H1 (cell line): Measurements from ENCODE around the gene MEF2D. TPM values are rescaled to one million over a fixed set of nuclear protein-coding genes. Genes with fewer than 3 reads are reported as not detected.

Source experiments
- CTCF ChIA-PET: fragments of 300-600 bp; sonication (Branson Sonifier 250); formaldehyde crosslinking; loops from one replicate; lab custom pipeline; 2021; ENCODE audit not compliant: partially characterized antibody; lab: Charles Lee
- POLR2A ChIA-PET: fragments of 300-600 bp; sonication (Branson Sonifier 250); formaldehyde crosslinking; loops from one replicate; lab custom pipeline; 2021; ENCODE audit warnings: inconsistent platforms; ENCODE audit not compliant: partially characterized antibody; lab: Charles Lee
- DNase-seq, 2 experiments: peaks; one replicate each; pipeline versions ENCODE4 v3.0.0 to v3.0.0-alpha.2; 2010 to 2022; ENCODE audit warnings: low spot score in 2 of 2, low read depth in 1 of 2, mixed read lengths in 1 of 2
- FAIRE-seq: peaks from 2 replicates; lab custom pipeline; 2011; peaks lifted over from hg19 to GRCh38; lab: Jason Lieb, UNC
- H2AFZ ChIP-seq: 2 replicates; pipeline ENCODE4 v1.8.1; 2012; ENCODE audit warnings: low read length, inconsistent platforms
- H2AK5ac ChIP-seq: 2 replicates; pipeline ENCODE4 v1.6.1; 2013; ENCODE audit warnings: low read depth, low read length
- H2BK120ac ChIP-seq: replicated peaks from 2 replicates; pipeline ENCODE3; 2013; ENCODE audit warnings: low read depth, low read length, inconsistent platforms
- H2BK12ac ChIP-seq: 2 replicates; pipeline ENCODE4 v1.6.1; 2013; ENCODE audit warnings: low read depth, low read length
- H2BK15ac ChIP-seq: 2 replicates; pipeline ENCODE4 v1.6.1; 2013; ENCODE audit warnings: low read length
- H2BK20ac ChIP-seq: 2 replicates; pipeline ENCODE4 v1.6.1; 2013; ENCODE audit warnings: low read length
- H2BK5ac ChIP-seq: 2 replicates; pipeline ENCODE4 v1.6.1; 2013; ENCODE audit warnings: low read depth, low read length
- H3K14ac ChIP-seq: 2 replicates; pipeline ENCODE4 v1.6.1; 2013; ENCODE audit warnings: inconsistent platforms; ENCODE audit not compliant: insufficient read length
- H3K18ac ChIP-seq: 2 replicates; pipeline ENCODE4 v1.6.1; 2013; ENCODE audit warnings: low read length; ENCODE audit errors: extremely low read depth
- H3K23ac ChIP-seq: 2 replicates; pipeline ENCODE4 v1.6.1; 2013; ENCODE audit warnings: inconsistent platforms; ENCODE audit not compliant: insufficient read length
- H3K23me2 ChIP-seq: 2 replicates; pipeline ENCODE4 v1.6.1; 2013; ENCODE audit warnings: low read depth, low read length
- H3K27ac ChIP-seq: 2 replicates; pipeline ENCODE4 v1.6.1; 2011; ENCODE audit warnings: low read depth, low read length, inconsistent platforms
- H3K27me3 ChIP-seq, 4 experiments: replicated peaks in 1 of 4; 1 replicate in 1 of 4; 2 replicates in 3 of 4; pipeline versions ENCODE4 v1.6.1 to v1.8.1; 2011 to 2013; ENCODE audit warnings: low read length in 3 of 4, mild to moderate bottlenecking in 3 of 4, inconsistent platforms in 2 of 4, mixed read lengths in 2 of 4, moderate library complexity in 1 of 4; ENCODE audit not compliant: control insufficient read depth in 3 of 4, insufficient read depth in 3 of 4; ENCODE audit errors: extremely low read depth in 1 of 4
- H3K36me3 ChIP-seq, 4 experiments: 2 replicates each; pipeline versions ENCODE4 v1.6.1 to v1.8.1; 2011 to 2013; ENCODE audit warnings: mild to moderate bottlenecking in 4 of 4, low read length in 3 of 4, moderate library complexity in 2 of 4, control low read depth in 1 of 4, inconsistent platforms in 1 of 4; ENCODE audit not compliant: insufficient read depth in 4 of 4, control insufficient read depth in 2 of 4
- H3K4ac ChIP-seq: replicated peaks from 2 replicates; pipeline ENCODE3; 2013; ENCODE audit warnings: low read length, low read depth, mixed read lengths, inconsistent platforms; ENCODE audit not compliant: insufficient read length
- H3K4me1 ChIP-seq, 4 experiments: replicated peaks in 1 of 4; 1 replicate in 1 of 4; 2 replicates in 3 of 4; pipeline versions ENCODE4 v1.6.1 to v1.8.1; 2011 to 2013; ENCODE audit warnings: low read length in 3 of 4, inconsistent platforms in 2 of 4, mixed read lengths in 1 of 4; ENCODE audit not compliant: insufficient read depth in 4 of 4, control insufficient read depth in 3 of 4
- H3K4me2 ChIP-seq, 2 experiments: 2 replicates each; pipeline versions ENCODE4 v1.6.1 to v1.8.1; 2011 to 2013; ENCODE audit warnings: low read depth in 2 of 2, low read length in 2 of 2, control low read depth in 1 of 2, inconsistent platforms in 1 of 2, mild to moderate bottlenecking in 1 of 2; ENCODE audit not compliant: insufficient read depth in 1 of 2
- H3K4me3 ChIP-seq, 4 experiments: fragments of 200-600, 300-600 bp in 1 of 4; sonication (generic), shearing (Covaris generic), sonication (Bioruptor Twin) in 1 of 4; 2 replicates each; pipeline versions ENCODE4 v1.5.1 to v1.8.1; 2011 to 2016; ENCODE audit warnings: low read length in 4 of 4, low read depth in 3 of 4, control low read depth in 2 of 4, inconsistent platforms in 2 of 4, mild to moderate bottlenecking in 2 of 4, mixed read lengths in 1 of 4, moderate library complexity in 1 of 4; ENCODE audit not compliant: insufficient read depth in 2 of 4; ENCODE audit errors: extremely low read depth in 1 of 4
- H3K56ac ChIP-seq: replicated peaks from 2 replicates; pipeline ENCODE3; 2013; ENCODE audit warnings: low read depth, mild to moderate bottlenecking, mixed read lengths, low read length, inconsistent platforms; ENCODE audit not compliant: insufficient read length
- H3K79me1 ChIP-seq: 2 replicates; pipeline ENCODE4 v1.6.1; 2013; ENCODE audit warnings: low read depth, low read length, control low read depth
- H3K79me2 ChIP-seq, 2 experiments: 2 replicates each; pipeline versions ENCODE4 v1.6.1 to v1.8.1; 2012 to 2013; ENCODE audit warnings: low read length in 2 of 2, mild to moderate bottlenecking in 2 of 2, inconsistent platforms in 1 of 2; ENCODE audit not compliant: insufficient read depth in 2 of 2, control insufficient read depth in 1 of 2
- H3K9ac ChIP-seq, 4 experiments: replicated peaks in 1 of 4; 1 replicate in 1 of 4; 2 replicates in 3 of 4; pipeline versions ENCODE4 v1.6.1 to v1.8.1; 2011 to 2013; ENCODE audit warnings: low read depth in 3 of 4, low read length in 3 of 4, control low read depth in 2 of 4, mild to moderate bottlenecking in 2 of 4, moderate library complexity in 2 of 4, inconsistent platforms in 1 of 4; ENCODE audit errors: extremely low read depth in 1 of 4
- H3K9me3 ChIP-seq, 2 experiments: 2 replicates each; pipeline versions ENCODE4 v1.6.1 to v1.8.1; 2012 to 2013; ENCODE audit warnings: mild to moderate bottlenecking in 2 of 2, moderate library complexity in 2 of 2, control low read depth in 1 of 2, inconsistent platforms in 1 of 2, low read depth in 1 of 2, low read length in 1 of 2, mixed read lengths in 1 of 2; ENCODE audit not compliant: insufficient read depth in 2 of 2
- H4K20me1 ChIP-seq, 2 experiments: replicated peaks in 1 of 2; 2 replicates each; pipeline versions ENCODE3 to v1.8.1; 2011 to 2013; ENCODE audit warnings: inconsistent platforms in 2 of 2, low read length in 2 of 2, mild to moderate bottlenecking in 1 of 2; ENCODE audit not compliant: insufficient read depth in 2 of 2, control insufficient read depth in 1 of 2
- H4K5ac ChIP-seq: 2 replicates; pipeline ENCODE4 v1.6.1; 2013; ENCODE audit warnings: low read length, low read depth, mixed read lengths, inconsistent platforms; ENCODE audit not compliant: insufficient read length
- H4K8ac ChIP-seq: 2 replicates; pipeline ENCODE4 v1.8.0; 2013; ENCODE audit warnings: mild to moderate bottlenecking, moderate library complexity, low read length, inconsistent platforms; ENCODE audit not compliant: insufficient read depth; ENCODE audit errors: extremely low read depth
- H4K91ac ChIP-seq: replicated peaks from 2 replicates; pipeline ENCODE3; 2013; ENCODE audit warnings: low read length, mixed read lengths, inconsistent platforms; ENCODE audit not compliant: insufficient read length
- EP300 ChIP-seq, 2 experiments: IDR thresholded peaks; 1 replicate in 1 of 2; 2 replicates in 1 of 2; pipeline ENCODE4 v1.6.1; 2011 to 2012; ENCODE audit warnings: low read depth in 2 of 2, low read length in 2 of 2, mild to moderate bottlenecking in 2 of 2, borderline replicate concordance in 1 of 2, inconsistent platforms in 1 of 2, moderate library complexity in 1 of 2
- JUND ChIP-seq: IDR thresholded peaks from 2 replicates; pipeline ENCODE4 v1.6.1; 2011; ENCODE audit warnings: mild to moderate bottlenecking, improper control_type of control experiment, low read length
- KDM5A ChIP-seq: fragments of 200-600 bp; IDR thresholded peaks from 2 replicates; pipeline ENCODE4 v1.7.1; 2012; ENCODE audit warnings: mild to moderate bottlenecking, low read length, inconsistent platforms, mixed read lengths
- MAFK ChIP-seq: IDR thresholded peaks from 2 replicates; pipeline ENCODE4 v1.6.1; 2012; ENCODE audit warnings: low read depth, mild to moderate bottlenecking, improper control_type of control experiment, low read length
- POLR2A ChIP-seq, 2 experiments: IDR thresholded peaks; 1 replicate in 1 of 2; 2 replicates in 1 of 2; pipeline ENCODE4 v1.6.1; 2011; ENCODE audit warnings: low read depth in 2 of 2, low read length in 2 of 2, mild to moderate bottlenecking in 2 of 2; ENCODE audit errors: control extremely low read depth in 1 of 2
- RBBP5 ChIP-seq: IDR thresholded peaks from 2 replicates; pipeline ENCODE4 v1.7.1; 2012; ENCODE audit warnings: low read depth, mild to moderate bottlenecking, inconsistent platforms, low read length, moderate library complexity, borderline replicate concordance
- RNF2 ChIP-seq: fragments of 200-900, 300-1000 bp; sonication (generic); IDR thresholded peaks from 2 replicates; pipeline ENCODE4 v1.7.1; 2016; ENCODE audit warnings: borderline replicate concordance, low read depth, mild to moderate bottlenecking, antibody characterized with exemption, low read length; ENCODE audit not compliant: poor library complexity, severe bottlenecking; ENCODE audit errors: missing control alignments
- SP1 ChIP-seq: IDR thresholded peaks from 2 replicates; pipeline ENCODE4 v1.6.1; 2011; ENCODE audit warnings: low read depth, low read length
- WGBS, 2 experiments: shearing (Covaris generic) in 1 of 2; methylation state at CpG; one replicate each; pipeline versions ENCODE4 v1.1.6 to v1.1.7; 2013 to 2015; ENCODE audit warnings: low lambda C conversion rate in 2 of 2, mixed read lengths in 2 of 2, inconsistent platforms in 1 of 2, low coverage in 1 of 2, missing lambda C conversion rate in 1 of 2; ENCODE audit not compliant: insufficient replicate concordance in 2 of 2, insufficient coverage in 1 of 2, insufficient read length in 1 of 2; ENCODE audit errors: extremely low coverage in 1 of 2, missing lambda C conversion rate in 1 of 2; 5-methylcytosine and 5-hydroxymethylcytosine counted together
- polyA plus RNA-seq, 7 experiments: library from polyadenylated mRNA; depleted of rRNA in 3 of 7; stranded (reverse) in 5 of 7; unstranded in 2 of 7; fragments of >200 nt in 5 of 7; fragments of 200-250 nt in 2 of 7; gene quantifications; 1 replicate in 5 of 7; 2 replicates in 1 of 7; 4 replicates in 1 of 7; pipeline versions ENCODE4 v1.2.1 to v1.2.3, GENCODE V29; 2011 to 2013; ENCODE audit warnings: missing spikeins in 2 of 7, mixed read lengths in 2 of 7
- total RNA-seq: library from RNA; stranded (reverse); fragmentation: NEBNext Ultra II Directional; extraction: Animal tissue kit (Norgen Biotek cat#: 25700); gene quantifications from 2 replicates; pipeline ENCODE4 v1.2.1, GENCODE V29; 2021

Gene MEF2D
- total and polyA plus RNA-seq, 2 of the 8 experiments (the other 6 are each of a cell fraction or from before 2014, with no cell fraction given) = 17.3 to 20.3 TPM

DNA sequence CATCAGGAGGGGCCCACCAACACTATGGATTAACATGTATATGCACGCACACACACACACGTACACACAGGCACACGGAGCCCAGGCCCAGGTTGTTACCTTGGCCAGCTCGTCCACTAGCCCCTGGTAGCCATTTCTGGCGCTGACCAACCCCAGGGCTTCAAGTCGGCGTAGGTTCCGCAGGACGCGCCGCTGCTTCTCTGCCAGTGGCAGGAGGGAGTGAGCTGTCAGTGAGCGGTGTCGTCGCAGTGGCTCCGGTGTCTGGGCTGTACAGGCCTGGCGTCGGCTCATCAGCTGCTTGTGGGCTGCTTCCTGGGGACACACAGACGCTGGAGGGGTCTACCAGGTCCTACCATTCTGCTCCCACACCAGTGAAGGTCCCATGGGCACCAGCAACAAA, 29.4 kb upstream of the MEF2D start:
- POLR2A ChIA-PET = interaction anchor here (0.6 to 0.8 kb wide), 2 partner anchors 8 to 9 kb away, joined by 3 read pairs; no protein-coding TSS in a partner anchor
- Histone ChIP-seq H3K14ac (no peak overlapping the region), H3K9me3 (no peaks in the 10 kb centered on the region), H3K79me2 (no peaks in the 10 kb centered on the region), H4K5ac (no peak overlapping the region), H3K23me2 (no peaks in the 10 kb centered on the region), H3K4me2 (no peak overlapping the region), H3K79me1 (no peaks in the 10 kb centered on the region), H2AFZ (no peak overlapping the region), H3K4me3 (no peak overlapping the region), H2BK120ac (no peak overlapping the region), H2BK15ac (no peak overlapping the region), H3K27me3 (no peaks in the 10 kb centered on the region), H3K27ac (no peak overlapping the region), H2AK5ac (no peak overlapping the region), H3K4ac (no peak overlapping the region), H2BK5ac (no peak overlapping the region), H3K4me1 (peaks cover 3 to 15% (median 11%) of the 10 kb centered on the region in 4 experiments), H2BK12ac (no peak overlapping the region), H2BK20ac (no peak overlapping the region), H3K23ac (no peak overlapping the region), H4K20me1 (no peaks in the 10 kb centered on the region), H3K18ac (no peak overlapping the region), H3K36me3 (peaks cover 6 to 32% (median 18%) of the 10 kb centered on the region in 4 experiments; a peak in 7 of 8 replicates), H3K9ac (no peak overlapping the region), H4K8ac (no peak overlapping the region), H3K56ac (no peak overlapping the region), H4K91ac (no peak overlapping the region)
- FAIRE-seq = no peak
- no peak for DNase-seq
- CTCF ChIA-PET = interaction anchor here (1.0 to 4.3 kb wide), 4 partner anchors 11 to 50 kb away, joined by 3 to 14 read pairs (median 4); partner anchors contain the start of gene TTC24
- TF ChIP-seq RNF2 = no peak
- TF ChIP-seq SP1 = no peak
- no peak for TF ChIP-seq JUND
- TF ChIP-seq KDM5A = no peak
- no peak for TF ChIP-seq RBBP5
- TF ChIP-seq MAFK = no peak
- TF ChIP-seq POLR2A (IDR thresholded peaks at IDR 0.05; ENCODE audit: control extremely low read depth in 1 of 2, low read depth in 2 of 2, low read length in 2 of 2) = no peak
- TF ChIP-seq EP300 (IDR thresholded peaks at IDR 0.05; ENCODE audit: borderline replicate concordance in 1 of 2, low read depth in 2 of 2, low read length in 2 of 2) = no peak
- WGBS, 2 experiments = 95% methylated on average over 18 of the region's 18 CpGs; no CpG with 5 or more reads in 1 of the 2 experiments
